ENCODE data around the gene GDF2.
A peak's percentile ranks its signal among the peaks of the same experiment; 100 is the strongest.

GDF2 gene

GRCh38 chr10:47333532-47333931 is 11.3 kb downstream of the GDF2 start:
- no peak for DNase-seq (ENCODE audit: low read depth)

GRCh38 chr10:47334466-47335295 is 12.4 kb downstream of the GDF2 start:
- DNase-seq (ENCODE audit: low read depth) = no peak

DNA sequence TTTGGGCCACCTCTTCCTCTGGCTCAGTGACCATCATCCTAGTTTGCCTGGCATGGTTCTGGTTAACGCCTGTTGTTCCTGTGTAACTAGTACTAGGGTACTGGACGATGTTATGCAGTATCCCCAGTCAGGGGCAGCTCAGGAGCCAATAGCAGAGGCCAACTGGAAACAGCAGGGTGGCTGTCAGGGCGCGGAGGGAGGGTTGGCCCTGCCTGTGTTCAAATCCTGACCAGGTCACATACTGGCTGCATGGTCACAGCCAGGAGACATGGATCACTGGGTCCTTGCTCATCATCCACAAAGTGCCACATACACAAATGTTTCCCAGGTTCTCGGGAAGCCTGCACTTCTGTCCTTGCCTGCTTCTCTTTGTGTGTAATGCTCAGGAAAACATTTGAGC is 13.7 kb downstream of the GDF2 start:
- DNase-seq (ENCODE audit: low read depth) = no peak

DNA sequence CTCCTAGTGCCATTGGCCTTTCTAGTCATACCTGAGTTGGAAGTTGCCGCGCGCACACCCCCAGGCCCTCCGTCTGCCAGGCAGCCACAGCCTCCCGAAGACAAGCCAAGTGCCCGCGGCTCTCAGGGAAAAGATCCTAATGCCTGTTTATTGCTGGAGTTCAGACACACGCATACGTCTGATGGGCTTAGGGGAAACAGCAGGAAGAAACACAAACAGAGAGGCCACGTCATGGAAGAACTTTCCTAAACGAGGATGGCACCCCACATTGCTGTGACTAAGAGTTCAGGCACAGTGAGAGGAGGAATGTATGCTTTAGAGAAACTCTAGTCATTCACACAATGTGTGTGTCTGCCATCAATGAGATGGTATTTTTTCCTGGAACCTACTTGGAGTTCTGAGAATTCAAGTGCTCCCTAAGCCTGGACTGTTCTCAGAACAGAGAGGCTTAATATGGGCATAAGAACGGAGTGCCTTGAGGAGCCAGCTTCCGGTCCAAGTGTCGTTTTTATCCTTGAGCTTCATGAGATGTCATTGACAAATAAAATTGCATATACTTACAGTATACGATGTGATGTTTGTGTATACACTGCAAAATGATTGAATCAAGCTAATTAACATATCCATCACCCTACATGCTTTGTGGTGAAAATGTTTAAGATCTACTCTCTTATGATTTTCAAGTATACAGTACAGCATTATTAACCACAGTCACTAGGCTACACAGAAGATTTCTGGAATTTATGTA is 14.3 kb downstream of the GDF2 start:
- DNase-seq (ENCODE audit: low read depth) = no peak

DNA sequence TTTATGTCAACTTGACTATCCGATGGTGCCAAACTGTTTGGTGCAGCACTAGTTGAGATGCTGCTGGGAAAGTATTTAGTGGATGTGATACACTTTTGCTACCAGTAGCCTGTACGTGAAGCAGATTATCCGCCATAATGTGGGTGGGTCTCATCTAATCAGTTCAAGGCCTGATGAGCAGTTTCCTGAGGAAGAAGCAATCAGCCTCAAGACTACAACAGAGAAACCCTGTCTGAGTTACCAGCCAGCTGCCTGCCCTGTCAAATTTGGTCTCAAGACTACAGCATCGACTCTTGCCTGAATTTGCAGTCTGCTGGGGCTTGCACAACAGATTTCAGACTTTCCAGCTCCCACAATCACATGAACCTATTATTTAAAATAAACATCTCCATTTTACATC is 15.1 kb downstream of the GDF2 start:
- DNase-seq (ENCODE audit: low read depth) = no peak

DNA sequence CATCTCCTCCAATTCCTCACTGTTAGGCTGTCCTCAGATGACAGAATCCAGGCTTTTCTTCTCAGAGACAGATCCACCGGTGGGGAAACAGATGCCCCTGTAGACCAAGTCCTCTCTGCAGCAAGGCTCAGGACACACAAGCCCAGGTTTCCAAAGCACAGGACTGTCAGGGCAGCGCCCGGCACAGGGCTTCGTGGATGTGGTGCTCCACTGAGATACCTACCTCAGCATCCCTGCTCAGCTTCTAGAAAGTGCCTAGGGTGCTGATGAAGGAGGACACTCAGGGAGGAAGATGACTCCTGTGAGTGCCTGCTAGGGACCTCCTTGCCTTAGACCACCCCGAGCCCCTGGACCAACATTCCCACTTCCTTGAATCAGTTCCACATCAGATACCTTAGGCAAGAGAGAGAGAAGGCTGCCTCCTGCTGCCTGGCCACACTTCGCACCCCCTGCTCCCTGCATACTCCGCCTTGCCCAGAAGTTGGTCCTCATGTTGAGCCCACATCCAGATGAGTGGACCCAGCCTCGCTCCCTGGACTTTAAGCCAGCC is 17.0 kb downstream of the GDF2 start:
- DNase-seq (ENCODE audit: low read depth) = no peak

DNA sequence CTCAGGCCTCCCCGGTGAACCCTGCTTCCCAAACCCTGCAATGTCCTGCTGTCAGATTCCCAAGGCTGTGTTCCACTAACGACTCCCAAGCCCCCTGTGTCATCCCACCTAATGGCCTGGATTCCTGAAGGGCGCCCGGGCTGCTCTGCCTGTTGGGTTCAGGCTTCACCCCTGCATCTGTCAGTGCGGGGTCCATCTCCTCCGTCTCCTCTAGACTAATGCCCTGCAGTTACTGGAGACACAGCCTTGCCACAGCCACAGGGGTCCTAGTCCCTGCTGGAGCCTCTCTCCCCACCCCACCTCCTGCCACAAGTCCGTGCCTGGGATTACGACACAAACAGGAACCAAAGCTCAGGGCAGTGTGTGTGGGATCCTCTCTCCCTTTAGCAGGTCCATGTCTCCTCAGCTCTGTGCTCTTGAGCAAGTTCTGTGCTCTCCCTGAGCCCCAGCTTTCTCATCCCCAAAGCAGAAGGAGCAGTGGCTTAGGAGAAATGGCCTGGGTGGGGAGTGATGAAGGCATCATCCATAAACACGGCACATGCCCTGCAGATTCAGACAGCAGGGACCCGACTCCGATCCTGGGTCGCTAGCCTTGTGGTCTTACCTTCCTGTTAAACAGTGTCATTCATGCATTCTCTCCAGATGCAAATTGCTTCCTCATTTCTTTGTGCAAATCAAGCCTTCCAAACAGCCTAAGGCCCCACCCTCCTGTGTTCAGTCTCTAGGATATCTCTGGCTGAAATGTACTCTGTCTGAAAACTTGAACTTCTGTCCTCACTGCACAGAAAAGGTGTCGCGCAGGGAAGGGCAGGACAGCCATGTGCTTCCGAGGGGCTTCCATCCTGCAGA is 17.7 kb downstream of the GDF2 start:
- DNase-seq (ENCODE audit: low read depth) = no peak

- DNase-seq (ENCODE audit: low read depth) = peak; percentile 49
Observed at GRCh38 chr10:47340608-47341170, 18.4 kb downstream of the GDF2 start.

DNA sequence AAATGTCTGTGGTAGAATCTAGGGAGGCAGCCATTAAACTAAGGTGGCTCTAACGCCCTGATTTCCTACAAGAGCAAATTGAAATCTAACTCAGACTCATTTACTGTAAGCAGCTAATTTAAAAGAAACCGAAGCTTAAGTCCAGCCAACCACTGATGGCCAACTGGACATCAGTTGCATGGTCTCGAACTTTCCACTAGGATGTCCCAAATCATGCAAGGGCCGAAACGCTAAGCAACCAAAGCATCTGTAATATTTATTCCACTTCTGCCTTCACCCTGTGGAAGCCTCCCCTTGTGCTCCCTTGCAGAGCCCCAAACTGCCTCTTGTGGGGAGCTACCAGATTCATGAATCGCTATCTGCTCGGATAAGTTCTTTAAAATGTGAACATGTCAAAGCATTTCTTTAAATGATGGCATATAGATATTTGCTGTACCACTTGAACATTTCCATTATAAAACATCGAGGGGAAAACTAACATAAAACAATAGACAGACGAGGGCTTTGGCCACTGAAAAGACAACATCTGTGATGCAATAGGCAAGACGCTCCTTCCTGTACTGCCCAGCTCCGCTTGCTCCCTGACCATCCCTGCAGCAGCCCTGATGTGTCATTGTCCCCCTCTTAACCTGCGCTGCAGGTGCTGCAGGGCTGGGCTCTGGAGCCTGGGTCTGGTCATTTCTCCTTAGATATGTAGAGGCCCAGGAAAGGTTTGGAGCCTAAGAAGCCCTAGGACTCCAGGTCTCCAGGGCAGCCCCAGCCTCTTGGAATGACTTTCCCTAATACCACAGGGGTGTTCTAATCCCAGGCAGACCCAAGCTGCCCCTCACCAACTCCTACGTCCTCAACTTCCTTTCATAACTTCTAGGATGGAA is 23.0 kb downstream of the GDF2 start:
- no peak for DNase-seq (ENCODE audit: low read depth)

DNA sequence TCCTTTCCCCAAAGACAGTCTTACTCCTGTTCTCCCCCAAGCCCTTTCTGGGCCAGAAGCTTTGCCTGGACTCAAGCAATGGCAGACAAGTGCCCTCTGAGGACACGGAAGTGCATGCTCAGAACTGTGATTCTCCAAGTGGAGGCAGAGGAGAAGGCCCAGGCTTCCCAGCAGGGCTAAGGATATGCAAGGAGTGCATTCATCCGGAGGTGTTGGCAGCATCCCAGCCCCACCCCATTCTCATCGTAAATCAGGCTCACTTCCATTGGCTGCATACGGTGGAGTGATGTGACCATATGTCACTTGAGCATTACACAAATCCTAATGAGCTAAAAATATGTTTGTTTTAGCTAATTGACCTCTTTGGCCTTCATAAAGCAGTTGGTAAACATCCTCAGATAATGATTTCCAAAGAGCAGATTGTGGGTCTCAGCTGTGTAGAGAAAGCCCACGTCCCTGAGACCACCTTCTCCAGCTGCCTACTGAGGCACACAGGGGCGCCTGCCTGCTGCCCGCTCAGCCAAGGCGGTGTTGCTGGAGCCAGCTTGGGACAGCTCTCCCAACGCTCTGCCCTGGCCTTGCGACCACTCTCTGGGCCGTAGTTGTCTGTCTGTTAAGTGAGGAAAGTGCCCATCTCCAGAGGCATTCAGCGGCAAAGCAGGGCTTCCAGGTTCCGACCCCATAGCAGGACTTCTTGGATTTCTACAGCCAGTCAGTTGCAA is 24.5 kb downstream of the GDF2 start:
- no peak for DNase-seq (ENCODE audit: low read depth)

- DNase-seq (ENCODE audit: low read depth) = no peak
Observed at GRCh38 chr10:47347303-47347675, 25.0 kb downstream of the GDF2 start.

DNA sequence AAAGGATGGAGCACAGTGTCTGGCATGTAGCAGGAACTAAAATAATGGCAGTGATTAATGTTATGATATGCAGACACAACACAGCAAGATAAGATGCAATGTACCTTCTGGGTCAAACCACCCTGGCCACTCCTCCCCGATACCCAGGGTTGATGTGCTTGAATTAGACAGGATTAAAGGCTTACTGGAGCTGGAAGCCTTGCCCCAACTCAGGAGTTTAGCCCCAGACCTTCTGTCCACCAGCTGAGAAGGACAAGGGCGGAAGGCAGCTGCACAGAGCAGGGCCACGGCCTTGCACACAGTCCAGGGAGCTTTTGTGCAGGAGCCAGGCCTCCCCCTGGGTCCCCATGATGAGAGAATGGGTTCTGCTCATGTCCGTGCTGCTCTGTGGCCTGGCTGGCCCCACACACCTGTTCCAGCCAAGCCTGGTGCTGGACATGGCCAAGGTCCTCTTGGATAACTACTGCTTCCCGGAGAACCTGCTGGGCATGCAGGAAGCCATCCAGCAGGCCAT is 25.9 kb downstream of the GDF2 start, which contains the start of gene RBP3:
RBP3 (plus strand) TSS at position 226 of the 514 bp plus-strand sequence; CDS start at position 348, 122 bp downstream.
- no peak for DNase-seq (ENCODE audit: low read depth)

DNA sequence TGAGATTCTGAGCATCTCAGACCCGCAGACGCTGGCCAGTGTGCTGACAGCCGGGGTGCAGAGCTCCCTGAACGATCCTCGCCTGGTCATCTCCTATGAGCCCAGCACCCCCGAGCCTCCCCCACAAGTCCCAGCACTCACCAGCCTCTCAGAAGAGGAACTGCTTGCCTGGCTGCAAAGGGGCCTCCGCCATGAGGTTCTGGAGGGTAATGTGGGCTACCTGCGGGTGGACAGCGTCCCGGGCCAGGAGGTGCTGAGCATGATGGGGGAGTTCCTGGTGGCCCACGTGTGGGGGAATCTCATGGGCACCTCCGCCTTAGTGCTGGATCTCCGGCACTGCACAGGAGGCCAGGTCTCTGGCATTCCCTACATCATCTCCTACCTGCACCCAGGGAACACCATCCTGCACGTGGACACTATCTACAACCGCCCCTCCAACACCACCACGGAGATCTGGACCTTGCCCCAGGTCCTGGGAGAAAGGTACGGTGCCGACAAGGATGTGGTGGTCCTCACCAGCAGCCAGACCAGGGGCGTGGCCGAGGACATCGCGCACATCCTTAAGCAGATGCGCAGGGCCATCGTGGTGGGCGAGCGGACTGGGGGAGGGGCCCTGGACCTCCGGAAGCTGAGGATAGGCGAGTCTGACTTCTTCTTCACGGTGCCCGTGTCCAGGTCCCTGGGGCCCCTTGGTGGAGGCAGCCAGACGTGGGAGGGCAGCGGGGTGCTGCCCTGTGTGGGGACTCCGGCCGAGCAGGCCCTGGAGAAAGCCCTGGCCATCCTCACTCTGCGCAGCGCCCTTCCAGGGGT is 26.6 kb downstream of the GDF2 start:
- no peak for DNase-seq (ENCODE audit: low read depth)

GRCh38 chr10:47349516-47349915 is 27.3 kb downstream of the GDF2 start:
- DNase-seq (ENCODE audit: low read depth) = no peak

DNA sequence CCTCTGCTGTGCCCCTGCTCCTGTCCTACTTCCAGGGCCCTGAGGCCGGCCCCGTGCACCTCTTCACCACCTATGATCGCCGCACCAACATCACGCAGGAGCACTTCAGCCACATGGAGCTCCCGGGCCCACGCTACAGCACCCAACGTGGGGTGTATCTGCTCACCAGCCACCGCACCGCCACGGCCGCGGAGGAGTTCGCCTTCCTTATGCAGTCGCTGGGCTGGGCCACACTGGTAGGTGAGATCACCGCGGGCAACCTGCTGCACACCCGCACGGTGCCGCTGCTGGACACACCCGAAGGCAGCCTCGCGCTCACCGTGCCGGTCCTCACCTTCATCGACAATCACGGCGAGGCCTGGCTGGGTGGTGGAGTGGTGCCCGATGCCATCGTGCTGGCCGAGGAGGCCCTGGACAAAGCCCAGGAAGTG is 27.7 kb downstream of the GDF2 start:
- no peak for DNase-seq (ENCODE audit: low read depth)

- no peak for DNase-seq (ENCODE audit: low read depth)
Observed at GRCh38 chr10:47350671-47351640, 28.7 kb downstream of the GDF2 start.

Data from T follicular helper cell (primary cell).